Sigmoid colon (tissue), 4 donors: Measurements from ENCODE around the gene MPP1.

Experiments used
- EP300 ChIP-seq, 4 donors: sonication (generic); formaldehyde crosslinking; IDR thresholded peaks; one replicate each; pipeline ENCODE4 v1.6.1; 2017; ENCODE audit warnings: antibody characterized with exemption in 4 of 4
- POLR2A ChIP-seq, 2 donors: fragments of 450-650 bp; IDR thresholded peaks; one replicate each; pipeline ENCODE4 v1.6.1; 2016; ENCODE audit warnings: antibody characterized with exemption in 2 of 2, mild to moderate bottlenecking in 2 of 2, moderate library complexity in 2 of 2
- POLR2AphosphoS5 ChIP-seq, 4 donors: sonication (generic); formaldehyde crosslinking; IDR thresholded peaks; one replicate each; pipeline ENCODE4 v1.6.1; 2017; ENCODE audit warnings: antibody characterized with exemption in 4 of 4
- TF ChIP-seq, protein P1 (sequence below), 4 experiments: fragments of 450-650 bp in 3 of 4; fragments of 200-600 bp in 1 of 4; IDR thresholded peaks; one replicate each; pipeline ENCODE4 v1.5.1; 2016 to 2019; ENCODE audit warnings: antibody characterized with exemption in 4 of 4, mild to moderate bottlenecking in 3 of 4, moderate library complexity in 2 of 4

DNA sequence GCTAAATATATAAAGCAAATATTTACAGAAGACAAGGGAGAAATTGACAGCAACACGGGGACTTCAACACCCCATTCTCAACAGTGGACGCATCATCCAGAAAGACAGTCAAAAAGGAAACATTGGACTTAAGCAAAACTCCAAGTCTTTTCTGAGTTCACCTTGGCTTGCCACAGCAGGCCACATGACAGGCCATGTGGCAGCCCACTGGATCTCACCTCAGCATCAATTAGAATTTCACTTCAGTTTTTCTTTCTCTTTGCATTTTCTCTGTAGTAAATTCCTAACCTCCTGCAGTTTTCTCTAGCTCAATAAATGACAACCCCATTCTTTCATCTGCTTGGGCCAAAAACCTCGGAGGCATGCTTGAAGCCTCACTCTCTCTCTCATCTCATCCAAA, 16.7 kb upstream of the MPP1 start:
- TF ChIP-seq, protein P1, sequence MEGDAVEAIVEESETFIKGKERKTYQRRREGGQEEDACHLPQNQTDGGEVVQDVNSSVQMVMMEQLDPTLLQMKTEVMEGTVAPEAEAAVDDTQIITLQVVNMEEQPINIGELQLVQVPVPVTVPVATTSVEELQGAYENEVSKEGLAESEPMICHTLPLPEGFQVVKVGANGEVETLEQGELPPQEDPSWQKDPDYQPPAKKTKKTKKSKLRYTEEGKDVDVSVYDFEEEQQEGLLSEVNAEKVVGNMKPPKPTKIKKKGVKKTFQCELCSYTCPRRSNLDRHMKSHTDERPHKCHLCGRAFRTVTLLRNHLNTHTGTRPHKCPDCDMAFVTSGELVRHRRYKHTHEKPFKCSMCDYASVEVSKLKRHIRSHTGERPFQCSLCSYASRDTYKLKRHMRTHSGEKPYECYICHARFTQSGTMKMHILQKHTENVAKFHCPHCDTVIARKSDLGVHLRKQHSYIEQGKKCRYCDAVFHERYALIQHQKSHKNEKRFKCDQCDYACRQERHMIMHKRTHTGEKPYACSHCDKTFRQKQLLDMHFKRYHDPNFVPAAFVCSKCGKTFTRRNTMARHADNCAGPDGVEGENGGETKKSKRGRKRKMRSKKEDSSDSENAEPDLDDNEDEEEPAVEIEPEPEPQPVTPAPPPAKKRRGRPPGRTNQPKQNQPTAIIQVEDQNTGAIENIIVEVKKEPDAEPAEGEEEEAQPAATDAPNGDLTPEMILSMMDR (IDR thresholded peaks at IDR 0.05), result no peak
- TF ChIP-seq POLR2A (IDR thresholded peaks at IDR 0.05) (no peak), EP300 (IDR thresholded peaks at IDR 0.05) (no peak), POLR2AphosphoS5 (IDR thresholded peaks at IDR 0.05) (no peak)
